ENCODE measurements around the gene TYSND1. TPM values are rescaled to one million over a fixed set of nuclear protein-coding genes. Genes with fewer than 3 reads are reported as not detected.
"Not testable (repeated sequence)": the region's sequence is repeated elsewhere in the genome, so short reads cannot be mapped to it uniquely, and the experiment has no call there.

Gene TYSND1
- total and polyA plus RNA-seq, 9 donors, result 3.6 to 6.4 (median 4.7) TPM

GRCh38 chr10:70186571-70186970, 40.1 kb upstream of the TYSND1 start:
- peaks cover 3% of the 10 kb centered on the region for H3K27me3 ChIP-seq (ENCODE audit: control insufficient read depth, insufficient read depth, low read length)
- no peak overlapping the region for H3K27ac ChIP-seq (ENCODE audit: low read length)
- no peaks in the 10 kb centered on the region for H3K36me3 ChIP-seq (ENCODE audit: control insufficient read depth, insufficient read depth, low read length)
- no peak overlapping the region for H3K4me3 ChIP-seq (ENCODE audit: low read length)
- H3K9me3 ChIP-seq (replicated peaks; ENCODE audit: control insufficient read depth, low read depth, low read length), result no peaks in the 10 kb centered on the region
- peaks cover 8% of the 10 kb centered on the region for H3K4me1 ChIP-seq (ENCODE audit: control insufficient read depth, insufficient read depth, low read length)
- WGBS (ENCODE audit: insufficient coverage), result no CpG with 5 or more reads among the region's 3 CpGs
- no peak for DNase-seq

GRCh38 chr10:70186090-70186489, 39.6 kb upstream of the TYSND1 start:
- DNase-seq, result no peak
- WGBS (ENCODE audit: insufficient coverage), result 60% methylated on average over 1 of the region's 5 CpGs
- peaks cover 8% of the 10 kb centered on the region for H3K4me1 ChIP-seq (ENCODE audit: control insufficient read depth, insufficient read depth, low read length)
- no peak overlapping the region for H3K27ac ChIP-seq (ENCODE audit: low read length)
- no peak overlapping the region for H3K4me3 ChIP-seq (ENCODE audit: low read length)
- peaks cover 3% of the 10 kb centered on the region for H3K27me3 ChIP-seq (ENCODE audit: control insufficient read depth, insufficient read depth, low read length)
- no peaks in the 10 kb centered on the region for H3K9me3 ChIP-seq (replicated peaks; ENCODE audit: control insufficient read depth, low read depth, low read length)
- no peaks in the 10 kb centered on the region for H3K36me3 ChIP-seq (ENCODE audit: control insufficient read depth, insufficient read depth, low read length)

- WGBS (ENCODE audit: insufficient coverage), result no CpG with 5 or more reads among the region's 2 CpGs
- Histone ChIP-seq H3K9me3 (replicated peaks; ENCODE audit: control insufficient read depth, low read depth, low read length) (peaks cover 5% of the 10 kb centered on the region), H3K4me1 (ENCODE audit: control insufficient read depth, insufficient read depth, low read length) (no peaks in the 10 kb centered on the region), H3K36me3 (ENCODE audit: control insufficient read depth, insufficient read depth, low read length) (no peaks in the 10 kb centered on the region), H3K27ac (ENCODE audit: low read length) (no peak overlapping the region), H3K4me3 (ENCODE audit: low read length) (no peak overlapping the region), H3K27me3 (ENCODE audit: control insufficient read depth, insufficient read depth, low read length) (peaks cover 6% of the 10 kb centered on the region)
- DNase-seq, result no peak
Observed at GRCh38 chr10:70183304-70183703, 36.8 kb upstream of the TYSND1 start.

GRCh38 chr10:70179209-70179608, 32.7 kb upstream of the TYSND1 start:
- H3K4me1 ChIP-seq (ENCODE audit: control insufficient read depth, insufficient read depth, low read length); H3K36me3 ChIP-seq (ENCODE audit: control insufficient read depth, insufficient read depth, low read length); H3K9me3 ChIP-seq (replicated peaks; ENCODE audit: control insufficient read depth, low read depth, low read length); H3K4me3 ChIP-seq (ENCODE audit: low read length); H3K27ac ChIP-seq (ENCODE audit: low read length); DNase-seq; H3K27me3 ChIP-seq (ENCODE audit: control insufficient read depth, insufficient read depth, low read length): not testable (repeated sequence)
- WGBS (ENCODE audit: insufficient coverage), result no CpG with 5 or more reads among the region's 8 CpGs

GRCh38 chr10:70178139-70178725, 31.7 kb upstream of the TYSND1 start:
- WGBS (ENCODE audit: insufficient coverage), result 100% methylated on average over 1 of the region's 4 CpGs
- DNase-seq, result no peak
- Histone ChIP-seq H3K4me1 (ENCODE audit: control insufficient read depth, insufficient read depth, low read length) (no peaks in the 10 kb centered on the region), H3K9me3 (replicated peaks; ENCODE audit: control insufficient read depth, low read depth, low read length) (peaks cover 5% of the 10 kb centered on the region), H3K36me3 (ENCODE audit: control insufficient read depth, insufficient read depth, low read length) (no peaks in the 10 kb centered on the region), H3K27me3 (ENCODE audit: control insufficient read depth, insufficient read depth, low read length) (peaks cover 5% of the 10 kb centered on the region), H3K27ac (ENCODE audit: low read length) (no peak overlapping the region), H3K4me3 (ENCODE audit: low read length) (no peak overlapping the region)

- no peak overlapping the region for H3K27ac ChIP-seq (ENCODE audit: low read length)
- H3K36me3 ChIP-seq (ENCODE audit: control insufficient read depth, insufficient read depth, low read length), result no peaks in the 10 kb centered on the region
- no peak overlapping the region for H3K4me3 ChIP-seq (ENCODE audit: low read length)
- no peak for DNase-seq
- H3K4me1 ChIP-seq (ENCODE audit: control insufficient read depth, insufficient read depth, low read length), result no peaks in the 10 kb centered on the region
- peaks cover 5% of the 10 kb centered on the region for H3K27me3 ChIP-seq (ENCODE audit: control insufficient read depth, insufficient read depth, low read length)
- peaks cover 5% of the 10 kb centered on the region for H3K9me3 ChIP-seq (replicated peaks; ENCODE audit: control insufficient read depth, low read depth, low read length)
- WGBS (ENCODE audit: insufficient coverage), result 100% methylated on average over 1 of the region's 6 CpGs
Observed at GRCh38 chr10:70176441-70176840, 29.9 kb upstream of the TYSND1 start.

- Histone ChIP-seq H3K9me3 (replicated peaks; ENCODE audit: control insufficient read depth, low read depth, low read length) (peaks cover 5% of the 10 kb centered on the region), H3K4me3 (ENCODE audit: low read length) (no peak overlapping the region), H3K4me1 (ENCODE audit: control insufficient read depth, insufficient read depth, low read length) (peaks cover 2% of the 10 kb centered on the region), H3K36me3 (ENCODE audit: control insufficient read depth, insufficient read depth, low read length) (no peaks in the 10 kb centered on the region), H3K27me3 (ENCODE audit: control insufficient read depth, insufficient read depth, low read length) (peaks cover 4% of the 10 kb centered on the region), H3K27ac (ENCODE audit: low read length) (no peak overlapping the region)
- no CpG with 5 or more reads among the region's 3 CpGs for WGBS (ENCODE audit: insufficient coverage)
- DNase-seq, result no peak
Observed at GRCh38 chr10:70175516-70175915, 29.0 kb upstream of the TYSND1 start.

GRCh38 chr10:70174058-70174741, 27.7 kb upstream of the TYSND1 start:
- H3K36me3 ChIP-seq (ENCODE audit: control insufficient read depth, insufficient read depth, low read length), result no peaks in the 10 kb centered on the region
- peaks cover 2% of the 10 kb centered on the region for H3K27me3 ChIP-seq (ENCODE audit: control insufficient read depth, insufficient read depth, low read length)
- peak; percentile 24 for DNase-seq
- H3K4me3 ChIP-seq (ENCODE audit: low read length), result no peak overlapping the region
- H3K9me3 ChIP-seq (replicated peaks; ENCODE audit: control insufficient read depth, low read depth, low read length), result no peaks in the 10 kb centered on the region
- H3K4me1 ChIP-seq (ENCODE audit: control insufficient read depth, insufficient read depth, low read length), result peaks cover 2% of the 10 kb centered on the region
- WGBS (ENCODE audit: insufficient coverage), result 20% methylated on average over 2 of the region's 4 CpGs
- H3K27ac ChIP-seq (ENCODE audit: low read length), result no peak overlapping the region

- Histone ChIP-seq H3K4me3 (ENCODE audit: low read length) (peak overlapping the region; percentile 69), H3K4me1 (ENCODE audit: control insufficient read depth, insufficient read depth, low read length) (peaks cover 16% of the 10 kb centered on the region), H3K27ac (ENCODE audit: low read length) (peak overlapping the region; percentile 93), H3K36me3 (ENCODE audit: control insufficient read depth, insufficient read depth, low read length) (peaks cover 5% of the 10 kb centered on the region), H3K27me3 (ENCODE audit: control insufficient read depth, insufficient read depth, low read length) (no peaks in the 10 kb centered on the region), H3K9me3 (replicated peaks; ENCODE audit: control insufficient read depth, low read depth, low read length) (no peaks in the 10 kb centered on the region)
- DNase-seq, result peak; percentile 38
- under 1% methylated on average over 32 of the region's 40 CpGs for WGBS (ENCODE audit: insufficient coverage)
Observed at GRCh38 chr10:70169649-70170364, 23.3 kb upstream of the TYSND1 start.

- WGBS (ENCODE audit: insufficient coverage), result no CpG with 5 or more reads among the region's 2 CpGs
- Histone ChIP-seq H3K9me3 (replicated peaks; ENCODE audit: control insufficient read depth, low read depth, low read length) (no peaks in the 10 kb centered on the region), H3K36me3 (ENCODE audit: control insufficient read depth, insufficient read depth, low read length) (peaks cover 5% of the 10 kb centered on the region), H3K4me3 (ENCODE audit: low read length) (peak overlapping the region; percentile 69), H3K4me1 (ENCODE audit: control insufficient read depth, insufficient read depth, low read length) (peaks cover 16% of the 10 kb centered on the region), H3K27me3 (ENCODE audit: control insufficient read depth, insufficient read depth, low read length) (no peaks in the 10 kb centered on the region), H3K27ac (ENCODE audit: low read length) (no peak overlapping the region)
- no peak for DNase-seq
Observed at GRCh38 chr10:70169011-70169410, 22.5 kb upstream of the TYSND1 start.

All from muscle of leg (tissue), 11 donors.